Measurements from ENCODE around the gene IFT74. TPM values are rescaled to one million over a fixed set of nuclear protein-coding genes. Genes with fewer than 3 reads are reported as not detected.

IFT74 gene
- total and polyA plus RNA-seq, 2 of the 13 experiments (the other 11 are each of a cell fraction or from before 2014, with no cell fraction given): 4.2 to 12.3 TPM

DNA sequence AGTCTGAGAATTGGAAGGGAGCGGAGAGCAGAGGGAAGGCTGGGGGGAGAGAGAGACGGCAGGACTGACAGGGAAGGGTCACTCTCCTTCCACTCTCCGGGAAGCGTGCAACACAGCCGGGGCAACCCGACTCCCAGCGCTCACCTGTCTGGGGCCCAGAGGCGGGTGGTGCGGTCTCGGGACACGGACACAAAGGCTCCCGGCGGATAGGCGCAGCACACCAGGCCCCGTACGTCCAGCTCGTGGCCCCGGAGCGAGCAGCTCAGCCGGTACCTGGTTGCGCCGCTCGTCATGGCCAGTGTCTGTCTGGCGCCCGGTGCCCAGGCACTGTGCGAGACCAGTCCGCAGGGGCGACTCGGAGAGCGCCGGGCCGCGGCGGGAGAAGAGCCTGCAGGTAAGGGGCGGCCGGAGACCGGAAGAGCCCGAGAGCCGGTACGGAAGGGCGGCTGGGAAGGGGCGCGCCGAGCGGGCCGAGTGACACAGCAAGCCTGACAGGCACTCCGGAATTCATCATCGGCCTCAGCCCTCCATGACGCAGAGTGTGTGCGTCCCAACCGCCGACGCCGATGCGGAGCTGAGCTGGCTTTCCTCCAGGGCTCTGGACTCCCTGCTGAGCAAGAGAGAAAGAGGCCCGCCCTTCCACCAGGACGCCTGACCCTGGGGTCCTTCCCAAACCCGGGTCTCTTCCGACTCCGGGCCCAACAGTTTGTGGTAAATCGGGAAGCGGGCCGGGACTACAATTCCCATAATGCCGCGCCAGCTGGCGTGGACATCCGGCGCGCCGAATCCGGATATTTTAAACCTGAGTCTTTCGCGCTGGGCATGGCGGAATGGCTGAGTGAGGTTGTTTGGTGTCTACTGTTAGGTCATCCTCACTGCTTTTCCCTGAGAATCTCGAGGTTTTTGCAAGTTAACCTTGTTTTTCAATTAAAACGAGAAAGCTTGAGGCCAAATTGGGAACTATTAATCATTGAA, 9.2 kb upstream of the IFT74 start, which contains the start of gene PLAA (continued):
- TF ChIP-seq ZNF879 (CRISPR knock-in tag; IDR thresholded peaks at IDR 0.05) (no peak), RORA (CRISPR knock-in tag; IDR thresholded peaks at IDR 0.05) (no peak), ELF1 (CRISPR knock-in tag; IDR thresholded peaks at IDR 0.05) (peak; percentile 93), RBAK (CRISPR knock-in tag; IDR thresholded peaks at IDR 0.05) (no peak), ZNF460 (CRISPR knock-in tag; IDR thresholded peaks at IDR 0.05; ENCODE audit: borderline replicate concordance) (no peak; the same call in 1 of the 2 replicates), TAF1 (CRISPR knock-in tag; IDR thresholded peaks at IDR 0.05) (peak; percentile 91), ZNF34 (CRISPR knock-in tag; IDR thresholded peaks at IDR 0.05; ENCODE audit: borderline replicate concordance) (peak; percentile 94), ETV5 (CRISPR knock-in tag; IDR thresholded peaks at IDR 0.05; ENCODE audit: borderline replicate concordance) (peak; percentile 76), ELF3 (CRISPR knock-in tag; IDR thresholded peaks at IDR 0.05) (0 out of 2 replicates have a peak, but pooled peaks have one; percentile 13), MTF2 (CRISPR knock-in tag; IDR thresholded peaks at IDR 0.05; ENCODE audit: borderline replicate concordance) (peak; percentile 57; the same call in 1 of the 2 replicates), ZIK1 (CRISPR knock-in tag; IDR thresholded peaks at IDR 0.05; ENCODE audit: borderline replicate concordance, low read depth) (peak; percentile 70; the same call in 1 of the 2 replicates), ZNF558 (CRISPR knock-in tag; IDR thresholded peaks at IDR 0.05; ENCODE audit: borderline replicate concordance) (no peak), ZNF710 (CRISPR knock-in tag; IDR thresholded peaks at IDR 0.05; ENCODE audit: borderline replicate concordance) (no peak), SIN3B (IDR thresholded peaks at IDR 0.05; ENCODE audit: low read length) (peak; percentile 84; the same call in 1 of the 2 replicates), PCBP2 (optimal IDR thresholded peaks at IDR 0.05; ENCODE audit: low read depth, low read length, poor library complexity, severe bottlenecking) (no peak), ZFP36L2 (CRISPR knock-in tag; IDR thresholded peaks at IDR 0.05) (no peak), BHLHE40 (IDR thresholded peaks at IDR 0.05; ENCODE audit: low read length) (peak; percentile 27; the same call in 1 of the 2 replicates), SOX13 (IDR thresholded peaks at IDR 0.05) (no peak), SOX13 (CRISPR knock-in tag; conservative IDR thresholded peaks at IDR 0.05 in 1 of 2, IDR thresholded peaks at IDR 0.05 in 1 of 2) (no peak)
- TF ChIP-seq, protein P1, sequence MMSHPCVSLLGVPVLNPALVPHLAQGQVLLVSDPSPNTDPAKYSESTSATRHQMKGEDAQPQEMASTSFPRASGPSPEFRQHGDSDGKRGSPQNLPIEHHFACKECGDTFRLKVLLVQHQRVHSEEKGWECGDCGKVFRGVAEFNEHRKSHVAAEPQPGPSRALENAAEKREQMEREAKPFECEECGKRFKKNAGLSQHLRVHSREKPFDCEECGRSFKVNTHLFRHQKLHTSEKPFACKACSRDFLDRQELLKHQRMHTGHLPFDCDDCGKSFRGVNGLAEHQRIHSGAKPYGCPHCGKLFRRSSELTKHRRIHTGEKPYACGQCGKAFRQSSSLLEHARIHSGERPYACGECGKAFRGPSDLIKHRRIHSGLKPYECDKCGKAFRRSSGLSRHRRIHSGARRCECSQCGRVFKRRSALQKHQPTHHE (CRISPR knock-in tag; IDR thresholded peaks at IDR 0.05; ENCODE audit: borderline replicate concordance): no peak; the same call in 1 of the 2 replicates
- TF ChIP-seq, protein P2, sequence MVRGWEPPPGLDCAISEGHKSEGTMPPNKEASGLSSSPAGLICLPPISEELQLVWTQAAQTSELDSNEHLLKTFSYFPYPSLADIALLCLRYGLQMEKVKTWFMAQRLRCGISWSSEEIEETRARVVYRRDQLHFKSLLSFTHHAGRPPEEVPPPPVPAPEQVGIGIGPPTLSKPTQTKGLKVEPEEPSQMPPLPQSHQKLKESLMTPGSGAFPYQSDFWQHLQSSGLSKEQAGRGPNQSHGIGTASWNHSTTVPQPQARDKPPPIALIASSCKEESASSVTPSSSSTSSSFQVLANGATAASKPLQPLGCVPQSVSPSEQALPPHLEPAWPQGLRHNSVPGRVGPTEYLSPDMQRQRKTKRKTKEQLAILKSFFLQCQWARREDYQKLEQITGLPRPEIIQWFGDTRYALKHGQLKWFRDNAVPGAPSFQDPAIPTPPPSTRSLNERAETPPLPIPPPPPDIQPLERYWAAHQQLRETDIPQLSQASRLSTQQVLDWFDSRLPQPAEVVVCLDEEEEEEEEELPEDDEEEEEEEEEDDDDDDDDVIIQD (CRISPR knock-in tag; IDR thresholded peaks at IDR 0.05; ENCODE audit: low read depth): 0 out of 2 replicates have a peak, but pooled peaks have one; percentile 5

All from HepG2 (cell line).